ENCODE measurements around the gene MAP3K5.

GRCh38 chr6:136592930-136593673 is 199.2 kb downstream of the MAP3K5 start:
- TF ChIP-seq, protein P1, sequence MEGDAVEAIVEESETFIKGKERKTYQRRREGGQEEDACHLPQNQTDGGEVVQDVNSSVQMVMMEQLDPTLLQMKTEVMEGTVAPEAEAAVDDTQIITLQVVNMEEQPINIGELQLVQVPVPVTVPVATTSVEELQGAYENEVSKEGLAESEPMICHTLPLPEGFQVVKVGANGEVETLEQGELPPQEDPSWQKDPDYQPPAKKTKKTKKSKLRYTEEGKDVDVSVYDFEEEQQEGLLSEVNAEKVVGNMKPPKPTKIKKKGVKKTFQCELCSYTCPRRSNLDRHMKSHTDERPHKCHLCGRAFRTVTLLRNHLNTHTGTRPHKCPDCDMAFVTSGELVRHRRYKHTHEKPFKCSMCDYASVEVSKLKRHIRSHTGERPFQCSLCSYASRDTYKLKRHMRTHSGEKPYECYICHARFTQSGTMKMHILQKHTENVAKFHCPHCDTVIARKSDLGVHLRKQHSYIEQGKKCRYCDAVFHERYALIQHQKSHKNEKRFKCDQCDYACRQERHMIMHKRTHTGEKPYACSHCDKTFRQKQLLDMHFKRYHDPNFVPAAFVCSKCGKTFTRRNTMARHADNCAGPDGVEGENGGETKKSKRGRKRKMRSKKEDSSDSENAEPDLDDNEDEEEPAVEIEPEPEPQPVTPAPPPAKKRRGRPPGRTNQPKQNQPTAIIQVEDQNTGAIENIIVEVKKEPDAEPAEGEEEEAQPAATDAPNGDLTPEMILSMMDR (IDR thresholded peaks at IDR 0.05): no peak
- TF ChIP-seq POLR2A (IDR thresholded peaks at IDR 0.05): no peak

All from gastroesophageal sphincter (tissue), 3 donors.